Stimulated activated CD4-positive, alpha-beta T cell treated with anti-CD3 and anti-CD28 coated beads, Interleukin-2, amount 100 ng/mL, for 48 hours (primary cell): ENCODE measurements around the gene ZNF423.

ENCODE experiments used
- DNase-seq, 2 donors: peaks; one replicate each; pipeline ENCODE4 v3.0.0-alpha.2; 2020

Gene ZNF423

GRCh38 chr16:49462362-49462988 lies 393.4 kb downstream of the ZNF423 start:
- DNase-seq = no peak

GRCh38 chr16:49461517-49461951 lies 394.4 kb downstream of the ZNF423 start:
- DNase-seq = no peak

DNA sequence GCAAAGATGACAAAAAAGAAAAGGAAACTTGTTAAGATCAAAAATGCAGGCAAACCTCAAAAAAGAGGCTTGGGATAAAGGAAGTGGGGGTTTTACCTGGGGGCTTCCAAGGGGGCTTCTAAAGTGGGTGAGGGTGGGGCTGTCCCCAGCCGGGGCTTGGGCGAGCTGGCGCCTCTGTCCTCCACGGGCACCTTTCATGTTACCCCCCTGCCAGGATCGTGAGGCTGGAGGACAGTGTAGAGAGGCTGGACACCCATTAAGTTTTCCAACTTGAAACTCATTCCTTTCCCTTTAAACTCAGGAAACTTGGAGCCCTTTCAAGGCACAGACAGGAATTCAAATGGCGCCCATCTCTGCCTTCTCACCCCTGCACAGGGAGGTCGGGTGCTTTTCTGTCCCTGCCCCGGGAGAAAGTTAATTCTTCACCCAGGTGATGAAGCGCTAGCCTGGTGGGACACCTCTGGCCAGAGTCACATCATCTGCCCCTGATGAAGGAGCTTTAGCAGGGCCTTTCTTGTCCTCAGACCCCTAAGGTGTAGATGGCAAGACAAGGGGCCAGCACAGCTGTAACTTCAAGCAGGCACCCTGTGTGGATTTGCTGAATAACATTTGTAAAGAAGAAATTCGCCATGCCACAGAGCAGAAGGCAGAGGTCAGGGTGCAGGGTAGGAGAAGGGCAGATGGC lies 395.0 kb downstream of the ZNF423 start:
- DNase-seq = no peak

- DNase-seq = no peak
These were observed 395.8 kb downstream of the ZNF423 start for GRCh38 chr16:49459953-49460735.

- DNase-seq = no peak
These were observed 397.1 kb downstream of the ZNF423 start for GRCh38 chr16:49458656-49459445.

DNA sequence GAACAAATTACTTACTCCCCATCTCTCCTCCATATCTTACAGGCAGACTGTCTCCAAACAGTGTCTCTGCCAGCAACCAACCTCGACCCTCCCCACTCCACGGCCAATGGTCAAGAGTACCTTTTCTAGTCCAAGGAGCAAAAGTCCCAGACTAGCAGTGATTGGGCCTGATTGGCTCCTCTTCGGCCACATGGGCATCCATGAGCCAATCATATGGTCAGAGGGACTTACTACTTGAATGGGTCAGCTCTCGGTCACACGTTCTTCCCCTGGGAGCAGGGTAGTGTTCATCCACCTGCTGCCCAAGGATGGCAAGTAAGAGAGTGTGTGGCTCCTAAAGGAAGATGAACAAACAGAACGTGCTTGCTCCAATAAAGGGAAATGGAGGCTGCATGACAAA lies 397.7 kb downstream of the ZNF423 start:
- no peak for DNase-seq

GRCh38 chr16:49457196-49457595 lies 398.7 kb downstream of the ZNF423 start:
- no peak for DNase-seq

DNA sequence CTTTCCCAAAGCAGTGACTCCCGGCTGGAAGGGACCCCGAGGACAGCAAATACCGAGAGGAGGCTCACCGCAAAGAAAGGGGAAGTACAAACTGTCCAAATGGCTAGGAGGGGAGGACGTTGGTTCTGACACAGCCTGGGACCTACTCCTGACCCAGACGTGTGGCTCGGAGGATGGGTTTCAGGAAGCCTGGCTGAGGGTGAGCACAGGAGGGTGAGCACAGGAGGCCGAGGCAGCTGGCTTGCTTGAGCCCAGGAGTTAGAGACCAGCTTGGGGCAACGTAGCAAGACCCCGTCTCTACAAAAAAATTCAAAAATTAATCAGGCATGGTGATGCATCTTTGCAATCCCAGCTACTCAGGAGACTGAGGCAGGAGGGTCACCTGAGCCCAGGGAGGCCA lies 399.1 kb downstream of the ZNF423 start:
- no peak for DNase-seq

DNA sequence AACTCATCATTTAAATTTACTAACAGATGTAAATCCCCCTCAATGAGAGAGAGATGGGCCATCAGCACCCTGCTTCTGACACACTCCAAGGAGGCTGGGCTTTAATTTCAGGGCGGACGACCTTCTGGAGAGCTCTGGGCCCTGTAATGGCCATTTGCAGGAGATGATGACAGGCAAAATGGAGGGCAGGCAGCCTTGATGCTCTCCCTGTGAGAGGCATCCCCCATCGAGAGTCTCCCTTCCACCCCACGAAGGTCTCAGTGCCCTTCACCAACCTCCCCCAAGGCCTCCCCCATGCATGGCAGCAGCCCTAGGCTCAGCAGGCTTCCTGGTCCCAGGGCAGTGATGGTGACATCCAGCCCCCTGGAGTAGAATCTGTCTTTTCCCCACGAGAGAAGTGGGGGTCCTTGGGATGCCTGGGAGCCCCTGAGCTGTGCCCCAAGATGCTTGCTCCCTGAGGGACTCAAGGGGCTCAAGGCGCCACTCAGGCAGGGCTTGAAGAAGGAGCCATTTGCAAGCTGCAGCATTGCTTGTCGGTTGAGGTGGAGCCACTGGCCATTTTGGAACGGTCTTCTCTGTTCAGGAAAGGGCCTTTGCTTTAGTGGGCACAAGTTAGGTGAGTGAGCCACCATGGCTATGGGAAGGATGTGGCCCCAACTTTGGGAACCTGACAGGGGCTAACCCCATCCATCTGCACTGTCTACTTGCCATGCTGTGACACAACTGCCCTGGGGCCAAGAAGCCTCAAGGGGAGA lies 399.7 kb downstream of the ZNF423 start:
- no peak for DNase-seq

- no peak for DNase-seq
These were observed 400.5 kb downstream of the ZNF423 start for GRCh38 chr16:49455181-49455990.

- DNase-seq = no peak
These were observed 401.3 kb downstream of the ZNF423 start for GRCh38 chr16:49454426-49455180.

DNA sequence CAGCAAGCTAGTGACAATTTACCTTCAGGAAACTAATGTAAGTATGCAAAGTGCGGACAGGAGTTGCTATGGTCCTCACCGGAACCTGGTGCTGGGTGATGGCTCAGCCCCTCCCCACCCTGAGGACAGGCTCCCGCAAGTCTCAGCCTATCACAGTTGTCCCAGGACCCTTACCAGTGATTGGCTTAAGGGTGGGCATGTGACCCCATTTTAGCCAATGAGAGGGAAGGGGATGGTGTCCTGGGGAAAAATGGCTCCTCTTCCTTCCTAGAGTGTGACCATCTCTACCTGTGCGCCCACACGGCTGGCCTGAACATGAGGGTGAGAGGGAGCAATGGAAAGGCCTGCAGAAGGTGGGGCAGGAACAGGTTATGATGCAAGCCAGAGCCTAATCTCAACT lies 401.9 kb downstream of the ZNF423 start:
- no peak for DNase-seq

- no peak for DNase-seq
These were observed 402.9 kb downstream of the ZNF423 start for GRCh38 chr16:49453021-49453420.

GRCh38 chr16:49452578-49452977 lies 403.3 kb downstream of the ZNF423 start:
- DNase-seq = no peak

DNA sequence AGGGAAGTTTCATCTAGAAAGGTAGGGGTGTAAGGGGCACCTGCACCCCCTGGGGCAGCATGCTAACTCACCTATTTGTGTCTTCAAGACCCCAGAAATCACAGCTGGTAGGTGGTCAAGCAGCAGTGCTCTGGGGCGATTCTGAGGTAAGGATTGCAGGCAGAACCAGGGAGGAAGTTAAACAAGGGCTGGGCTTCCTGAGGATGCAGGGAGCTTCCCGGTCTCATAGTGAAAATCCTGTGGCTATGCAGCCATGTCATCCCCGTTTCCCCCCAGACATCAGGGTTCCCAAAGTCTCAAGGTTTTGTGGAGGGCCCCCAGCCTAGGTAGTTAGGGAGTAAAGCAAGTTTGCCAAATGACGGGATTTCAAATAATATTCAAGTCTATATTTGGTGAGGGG lies 403.8 kb downstream of the ZNF423 start:
- DNase-seq = no peak

DNA sequence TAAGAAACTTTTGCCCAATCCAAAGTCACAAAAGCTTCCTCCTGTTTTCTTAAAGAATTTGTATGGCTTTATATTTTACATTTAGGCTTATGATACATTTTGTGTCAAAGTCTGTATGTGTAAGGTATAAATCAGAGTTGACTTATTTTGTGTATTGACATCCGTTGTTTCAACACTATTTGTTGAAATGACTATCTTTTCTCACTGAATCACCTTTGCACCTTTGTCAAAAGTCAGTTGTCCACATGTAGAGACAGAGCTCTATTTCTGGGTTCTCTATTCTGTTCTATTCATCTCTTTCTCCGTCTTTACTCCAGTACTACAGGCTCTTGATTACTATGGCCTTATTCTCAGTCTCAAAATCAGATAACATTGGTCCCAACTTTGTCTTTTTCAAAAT lies 409.1 kb downstream of the ZNF423 start:
- no peak for DNase-seq

- no peak for DNase-seq
These were observed 412.3 kb downstream of the ZNF423 start for GRCh38 chr16:49443576-49443975.

DNA sequence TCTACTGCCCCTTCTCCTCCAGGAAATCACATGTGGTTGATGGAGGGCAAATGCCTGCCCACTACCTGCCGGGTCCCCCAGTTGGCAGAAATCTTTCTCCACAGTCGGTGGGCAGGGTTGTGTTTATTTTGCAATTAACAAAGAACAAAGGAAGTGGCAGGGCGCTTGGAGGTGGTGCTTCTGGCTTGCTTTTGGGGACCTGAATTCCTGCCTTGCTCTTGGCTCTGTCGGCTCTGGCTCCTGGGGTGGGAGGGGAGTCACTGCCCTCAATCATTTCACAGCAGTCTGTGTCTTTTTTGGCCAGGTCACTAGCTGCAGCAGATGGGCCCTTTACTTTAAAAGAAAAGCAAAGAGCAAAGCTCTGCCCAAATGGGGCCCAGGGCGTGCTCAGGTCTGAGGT lies 413.1 kb downstream of the ZNF423 start:
- DNase-seq = no peak

- peak; percentile 27 to 44 for DNase-seq
These were observed 414.5 kb downstream of the ZNF423 start for GRCh38 chr16:49441366-49441780.

- no peak for DNase-seq
These were observed 415.5 kb downstream of the ZNF423 start for GRCh38 chr16:49440156-49441065.
